ENCODE results near the gene RABEP2. TPM values are rescaled to one million over a fixed set of nuclear protein-coding genes. Genes with fewer than 3 reads are reported as not detected.
"Not testable (repeated sequence)": the region's sequence is repeated elsewhere in the genome, so short reads cannot be mapped to it uniquely, and the experiment has no call there.

RABEP2 gene, protein sequence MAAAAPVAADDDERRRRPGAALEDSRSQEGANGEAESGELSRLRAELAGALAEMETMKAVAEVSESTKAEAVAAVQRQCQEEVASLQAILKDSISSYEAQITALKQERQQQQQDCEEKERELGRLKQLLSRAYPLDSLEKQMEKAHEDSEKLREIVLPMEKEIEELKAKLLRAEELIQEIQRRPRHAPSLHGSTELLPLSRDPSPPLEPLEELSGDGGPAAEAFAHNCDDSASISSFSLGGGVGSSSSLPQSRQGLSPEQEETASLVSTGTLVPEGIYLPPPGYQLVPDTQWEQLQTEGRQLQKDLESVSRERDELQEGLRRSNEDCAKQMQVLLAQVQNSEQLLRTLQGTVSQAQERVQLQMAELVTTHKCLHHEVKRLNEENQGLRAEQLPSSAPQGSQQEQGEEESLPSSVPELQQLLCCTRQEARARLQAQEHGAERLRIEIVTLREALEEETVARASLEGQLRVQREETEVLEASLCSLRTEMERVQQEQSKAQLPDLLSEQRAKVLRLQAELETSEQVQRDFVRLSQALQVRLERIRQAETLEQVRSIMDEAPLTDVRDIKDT
- 51.7 TPM for total RNA-seq

DNA sequence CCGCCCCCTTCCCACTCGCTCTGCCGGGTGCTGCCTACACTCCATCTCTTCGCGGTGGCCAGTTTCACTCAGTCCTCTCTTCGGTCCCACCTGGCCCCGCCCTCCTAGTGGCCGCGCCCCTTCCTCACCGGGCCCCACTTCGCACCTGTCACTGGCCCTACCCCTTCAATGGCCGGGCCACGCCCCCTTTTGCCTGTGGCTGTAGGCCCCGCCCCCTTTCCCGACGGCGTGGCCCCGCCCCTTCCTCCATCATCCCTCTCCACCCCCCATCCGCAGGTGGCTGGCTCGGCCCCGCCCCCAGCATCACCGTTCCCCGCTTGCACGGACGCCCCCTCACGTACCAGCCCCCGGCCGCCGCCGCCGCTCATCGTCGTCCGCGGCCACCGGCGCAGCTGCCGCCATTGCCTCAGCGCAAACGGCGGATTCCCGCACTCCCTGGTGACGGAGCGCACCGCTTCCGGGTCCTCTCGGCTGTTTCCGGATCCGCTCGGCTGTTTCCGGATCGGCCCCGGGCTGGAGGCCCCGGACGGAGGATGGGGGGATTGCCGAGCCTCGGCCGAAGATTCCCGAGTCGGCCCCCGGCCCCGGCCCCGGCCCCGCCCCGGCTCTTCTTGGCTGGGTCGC is at the start of gene RABEP2:
RABEP2 (minus strand) TSS at position 477 of the 624 bp plus-strand sequence; CDS start at position 402, 75 bp downstream.
- DNase-seq (ENCODE audit: low read depth in 2 of 3, low spot score in 2 of 3), result peak; percentile 89 to 95 (median 92)

DNA sequence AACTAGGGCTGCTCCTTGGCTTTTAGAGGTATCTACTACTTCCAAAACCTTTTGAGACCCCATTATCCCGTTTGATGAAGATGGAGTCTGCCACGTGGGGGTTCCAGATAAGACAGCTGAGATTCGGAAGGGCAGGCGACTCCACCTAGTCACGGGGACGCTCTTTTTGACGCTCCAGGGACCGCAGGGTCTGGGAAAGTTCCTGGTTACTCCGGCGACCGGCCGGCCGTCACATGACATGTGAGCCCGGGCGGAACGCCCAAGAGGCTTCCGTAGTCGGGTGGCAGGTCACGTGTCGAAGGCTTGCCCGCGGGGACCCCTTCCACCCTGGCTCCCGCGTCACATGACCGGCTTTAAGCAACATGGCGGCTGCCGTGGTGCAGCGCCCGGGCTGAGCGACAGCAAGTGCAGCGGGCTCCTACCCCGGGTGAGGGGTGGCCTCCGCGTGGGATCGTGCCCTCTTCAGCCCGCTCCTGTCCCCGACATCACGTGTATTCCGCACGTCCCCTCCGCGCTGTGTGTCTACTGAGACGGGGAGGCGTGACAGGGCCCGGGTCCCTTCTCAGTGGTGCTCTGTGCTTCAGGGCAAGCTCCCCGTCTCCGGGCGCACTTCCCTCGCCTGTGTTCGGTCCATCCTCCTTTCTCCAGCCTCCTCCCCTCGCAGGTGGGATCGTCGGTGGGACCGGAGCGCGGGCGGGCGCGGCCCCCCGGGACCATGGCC is 49.6 kb upstream of the RABEP2 start, which contains the start of gene SPNS1:
SPNS1 (plus strand) TSS at position 342 of the 721 bp plus-strand sequence; CDS start at position 716, 374 bp downstream.
- peak; percentile 79 to 96 (median 95) for DNase-seq (ENCODE audit: low read depth in 2 of 3, low spot score in 2 of 3)

DNA sequence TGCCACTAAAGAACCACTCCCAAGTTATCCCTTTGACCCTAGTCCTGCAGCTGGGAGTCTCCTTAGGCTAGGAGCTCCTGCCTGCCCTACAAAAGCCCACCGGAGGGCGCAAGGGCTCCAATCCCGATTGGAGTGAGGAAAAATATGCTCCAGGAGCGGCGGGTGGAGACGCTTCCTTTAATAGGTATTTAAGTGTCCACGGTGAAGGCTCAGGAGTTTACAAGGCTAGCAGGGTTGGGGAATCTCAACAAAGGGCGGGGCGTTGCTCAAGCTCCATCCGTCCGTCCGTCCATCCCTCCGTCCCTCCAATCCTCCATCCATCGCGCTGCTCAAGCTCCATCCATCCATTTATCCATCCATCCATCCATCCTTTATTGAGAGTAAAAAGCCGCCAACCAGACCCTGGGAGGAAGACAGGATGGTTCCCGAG is 49.0 kb upstream of the RABEP2 start:
- peak in 2 of 3 donors; percentile 22 to 26 for DNase-seq (ENCODE audit: low read depth in 2 of 3, low spot score in 2 of 3)

DNA sequence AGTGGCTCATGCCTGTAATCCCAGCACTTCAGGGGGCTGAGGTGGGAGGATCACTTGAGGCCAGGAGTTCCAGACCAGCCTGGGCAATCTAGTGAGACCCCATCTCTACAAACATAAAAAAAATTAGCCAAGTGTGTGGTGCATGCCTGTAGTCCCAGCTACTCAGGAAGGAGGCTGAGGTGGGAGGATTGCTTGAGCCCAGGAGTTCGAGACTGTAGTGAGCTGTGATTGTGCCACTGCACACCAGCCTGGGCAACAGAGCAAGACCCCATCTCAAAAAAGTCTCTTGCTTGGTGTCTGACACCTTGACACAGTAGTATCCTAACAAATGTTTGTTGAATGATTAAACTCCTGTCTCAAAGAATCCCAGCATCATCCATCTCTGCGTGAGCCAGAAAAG is 44.7 kb upstream of the RABEP2 start:
- DNase-seq (ENCODE audit: low read depth in 2 of 3, low spot score in 2 of 3), result not testable (repeated sequence)

DNA sequence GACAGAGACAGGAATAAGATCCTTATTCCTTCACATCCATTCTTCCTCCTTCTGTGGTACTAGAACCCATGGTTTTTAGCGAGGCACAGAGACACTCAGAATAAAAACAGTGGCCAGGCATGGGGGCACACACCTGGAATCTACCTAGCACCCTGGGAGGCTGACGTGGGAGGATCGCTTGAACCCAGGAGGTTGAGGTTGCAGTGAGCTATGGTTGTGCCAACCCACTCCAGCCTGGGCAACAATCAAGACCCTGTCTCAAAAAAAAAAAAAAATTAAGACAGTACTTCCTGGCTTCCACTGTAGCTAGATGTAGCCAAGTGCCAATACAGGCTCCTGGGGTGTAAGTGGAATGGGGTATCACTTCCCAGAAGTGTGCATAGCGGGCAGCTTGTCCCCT is 42.1 kb upstream of the RABEP2 start:
- DNase-seq (ENCODE audit: low read depth in 2 of 3, low spot score in 2 of 3), result no peak

DNA sequence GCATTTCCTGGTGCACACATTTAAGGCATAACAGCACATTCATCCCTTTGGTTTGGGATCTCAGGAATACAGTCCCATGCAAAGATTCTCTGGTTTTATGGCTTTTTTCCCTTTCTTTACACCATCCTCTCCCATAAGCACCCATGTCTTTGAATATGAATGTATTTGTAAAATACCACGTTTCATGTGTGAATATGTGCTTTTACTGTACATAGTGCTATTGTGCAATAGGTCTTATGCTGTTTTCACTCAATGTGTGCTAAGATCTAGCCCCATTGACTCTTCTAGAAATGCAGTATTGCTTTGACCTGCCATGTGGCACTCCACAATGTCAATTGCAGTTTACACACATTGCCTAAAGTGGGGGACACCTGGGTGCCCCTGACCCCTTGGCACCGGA is 39.5 kb upstream of the RABEP2 start:
- no peak for DNase-seq (ENCODE audit: low read depth in 2 of 3, low spot score in 2 of 3)

DNA sequence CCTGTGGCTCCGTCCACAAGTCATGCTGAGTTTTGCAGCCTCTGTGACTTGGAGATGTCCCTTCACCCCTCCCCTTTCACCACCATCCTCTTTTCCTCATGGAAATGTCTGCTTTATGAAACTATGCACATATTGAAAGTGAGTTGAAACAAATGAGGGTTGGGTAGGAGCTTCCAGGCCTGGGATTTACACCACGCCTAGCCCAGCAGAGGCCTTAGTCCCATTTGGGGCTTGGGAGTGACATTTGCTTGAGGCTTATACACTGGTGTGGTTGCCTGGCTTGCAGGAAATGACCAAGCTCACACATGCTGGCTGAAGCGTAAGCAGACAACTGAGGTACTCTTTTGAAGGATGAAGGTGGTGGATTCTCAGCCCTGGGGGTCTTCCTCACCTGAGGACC is 39.0 kb upstream of the RABEP2 start:
- DNase-seq (ENCODE audit: low read depth in 2 of 3, low spot score in 2 of 3), result no peak

DNA sequence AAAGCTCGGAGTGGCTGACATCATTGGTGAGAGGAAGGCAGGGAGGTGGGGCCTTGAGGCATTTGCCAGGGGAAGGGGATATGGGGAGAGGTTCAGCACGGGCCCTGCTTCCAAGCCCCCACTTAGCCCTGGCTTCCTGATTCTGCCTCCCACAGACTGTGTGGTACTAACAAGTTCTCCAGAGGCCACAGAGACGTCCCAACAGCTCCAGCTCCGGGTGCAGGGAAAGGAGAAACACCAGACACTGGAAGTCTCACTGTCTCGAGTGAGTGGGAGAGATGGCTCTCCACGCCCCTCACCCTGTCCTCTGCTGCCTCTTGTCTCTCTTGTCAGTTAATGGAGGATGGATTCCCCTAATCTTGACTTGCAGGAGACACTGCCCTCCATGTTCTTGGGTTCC is 33.8 kb upstream of the RABEP2 start:
- no peak for DNase-seq (ENCODE audit: low read depth in 2 of 3, low spot score in 2 of 3)

DNA sequence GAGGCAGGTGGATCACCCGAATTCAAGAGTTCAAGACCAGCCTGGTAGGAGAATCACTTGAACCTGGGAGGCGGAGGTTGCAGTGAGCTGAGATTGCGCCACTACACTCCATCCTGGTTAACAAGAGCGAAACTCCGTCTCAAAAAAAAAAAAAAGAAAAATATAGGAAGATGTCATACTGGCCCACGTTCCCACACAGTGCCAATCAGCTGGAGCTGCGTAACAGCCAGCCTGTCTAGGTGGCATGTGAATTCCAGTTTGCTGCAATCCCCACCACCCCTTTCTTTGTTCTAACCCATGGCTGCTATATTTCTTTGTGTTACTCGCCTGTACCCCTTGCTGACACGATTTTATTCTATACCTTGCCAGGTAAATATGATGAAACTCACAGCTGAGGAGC is 33.2 kb upstream of the RABEP2 start:
- no peak for DNase-seq (ENCODE audit: low read depth in 2 of 3, low spot score in 2 of 3)

DNA sequence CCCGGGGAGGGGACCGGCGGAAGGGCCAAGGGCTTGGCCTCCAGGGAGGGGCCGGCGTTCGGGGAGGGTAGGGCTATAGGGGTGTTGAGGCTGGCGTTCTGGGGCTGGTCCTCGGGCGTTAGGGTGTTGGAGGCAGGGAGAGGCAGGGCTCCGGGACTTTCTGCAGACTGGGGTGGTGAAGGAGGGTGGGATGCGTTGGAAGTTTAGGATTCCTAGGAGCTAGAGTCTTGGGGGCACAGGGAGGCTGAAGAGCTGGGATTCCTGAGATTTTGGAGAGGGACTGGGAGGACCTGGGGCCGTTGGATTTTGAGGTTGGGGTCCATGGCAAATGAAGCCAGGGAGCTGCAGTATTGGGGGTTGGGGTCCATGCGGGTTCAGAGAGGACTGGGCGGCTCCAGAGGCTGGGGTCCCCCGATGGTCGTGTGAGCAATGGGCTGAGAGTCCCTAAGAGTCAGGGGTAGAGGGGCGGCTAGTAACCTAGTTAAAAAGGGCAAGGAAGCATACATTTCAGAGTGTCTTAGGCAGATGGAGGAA is 26.4 kb upstream of the RABEP2 start:
- no peak for DNase-seq (ENCODE audit: low read depth in 2 of 3, low spot score in 2 of 3)

DNA sequence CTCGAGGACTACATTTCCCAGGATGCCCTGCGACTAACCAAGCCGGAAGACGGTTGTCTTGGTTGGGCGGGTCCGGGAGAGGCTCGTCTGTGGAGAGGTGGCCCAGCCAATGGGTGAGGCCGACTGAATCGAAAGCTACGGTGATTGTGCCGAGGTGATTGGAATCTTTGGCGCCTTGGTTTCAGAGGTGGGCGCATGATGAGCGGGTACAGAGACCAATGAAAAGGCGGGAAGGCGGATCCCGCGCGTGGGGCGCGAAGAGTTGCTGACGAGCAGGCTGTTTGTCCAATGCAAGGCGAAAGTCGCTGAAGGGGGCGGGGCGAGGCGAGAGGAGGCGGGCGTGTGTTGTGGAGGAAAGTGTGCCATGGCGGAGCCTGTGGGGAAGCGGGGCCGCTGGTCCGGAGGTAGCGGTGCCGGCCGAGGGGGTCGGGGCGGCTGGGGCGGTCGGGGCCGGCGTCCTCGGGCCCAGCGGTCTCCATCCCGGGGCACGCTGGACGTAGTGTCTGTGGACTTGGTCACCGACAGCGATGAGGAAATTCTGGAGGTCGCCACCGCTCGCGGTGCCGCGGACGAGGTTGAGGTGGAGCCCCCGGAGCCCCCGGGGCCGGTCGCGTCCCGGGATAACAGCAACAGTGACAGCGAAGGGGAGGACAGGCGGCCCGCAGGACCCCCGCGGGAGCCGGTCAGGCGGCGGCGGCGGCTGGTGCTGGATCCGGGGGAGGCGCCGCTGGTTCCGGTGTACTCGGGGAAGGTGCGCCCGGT is 25.8 kb upstream of the RABEP2 start, which contains the start of gene NFATC2IP:
NFATC2IP (plus strand) TSS at position 290 of the 762 bp plus-strand sequence; CDS start at position 365, 75 bp downstream.
- peak; percentile 97 to 100 (median 100) for DNase-seq (ENCODE audit: low read depth in 2 of 3, low spot score in 2 of 3)

DNA sequence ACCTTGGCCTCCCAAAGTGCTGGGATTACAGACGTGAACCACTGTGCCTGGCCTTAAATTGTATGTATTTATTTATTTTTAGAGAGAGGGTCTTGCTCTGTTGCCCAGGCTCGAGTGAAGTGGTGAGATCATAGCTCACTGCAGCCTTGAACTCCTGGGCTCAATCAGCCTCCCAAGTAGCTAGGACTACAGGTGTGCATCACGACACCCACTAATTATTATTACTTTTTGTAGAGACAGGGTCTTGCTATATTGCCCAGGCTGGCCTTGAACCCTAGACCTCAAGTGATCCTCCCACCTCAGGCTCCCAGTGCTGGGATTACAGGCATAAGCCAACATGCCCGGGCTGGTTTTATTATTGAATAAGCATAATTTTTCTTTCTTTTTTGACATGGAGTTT is 21.6 kb upstream of the RABEP2 start:
- no peak for DNase-seq (ENCODE audit: low read depth in 2 of 3, low spot score in 2 of 3)

DNA sequence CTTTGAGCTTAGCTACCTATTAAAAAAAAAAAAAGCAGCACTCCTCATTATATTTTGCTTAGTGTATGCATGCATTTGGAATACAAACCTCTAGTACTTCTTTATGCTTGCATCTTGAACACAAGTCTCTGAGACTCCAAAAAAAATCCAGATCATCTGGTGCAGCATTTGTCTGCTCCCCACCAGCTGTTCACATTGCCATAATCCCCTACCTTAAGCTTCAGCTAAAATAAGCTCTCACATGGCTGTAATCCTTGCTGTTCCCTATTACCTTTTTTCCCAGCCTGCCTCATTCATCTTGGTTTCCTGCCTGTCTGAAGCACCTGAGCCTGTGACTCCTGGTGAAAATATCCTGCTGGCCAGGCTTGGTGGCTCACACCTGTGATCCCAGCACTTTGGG is 18.2 kb upstream of the RABEP2 start:
- no peak for DNase-seq (ENCODE audit: low read depth in 2 of 3, low spot score in 2 of 3)

DNA sequence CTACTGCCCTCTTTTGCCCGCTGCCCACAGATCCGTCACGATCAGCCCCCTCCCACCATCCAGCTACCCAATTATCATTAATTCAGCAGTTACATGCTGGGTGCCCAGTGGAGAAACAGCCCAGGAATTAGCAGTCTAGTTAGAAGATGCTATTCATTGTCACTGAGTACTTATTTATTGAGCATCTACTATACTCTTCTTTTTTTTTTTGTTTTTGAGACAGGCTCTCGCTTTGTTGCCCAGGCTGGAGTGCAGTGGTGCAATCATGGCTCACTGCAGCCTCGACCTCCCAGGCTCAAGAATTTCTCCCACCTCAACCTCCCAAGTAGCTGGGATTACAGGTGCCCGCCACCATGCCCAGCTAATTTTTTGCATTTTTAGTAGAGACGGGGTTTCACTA is 14.8 kb upstream of the RABEP2 start:
- not testable (repeated sequence) for DNase-seq (ENCODE audit: low read depth in 2 of 3, low spot score in 2 of 3)

DNA sequence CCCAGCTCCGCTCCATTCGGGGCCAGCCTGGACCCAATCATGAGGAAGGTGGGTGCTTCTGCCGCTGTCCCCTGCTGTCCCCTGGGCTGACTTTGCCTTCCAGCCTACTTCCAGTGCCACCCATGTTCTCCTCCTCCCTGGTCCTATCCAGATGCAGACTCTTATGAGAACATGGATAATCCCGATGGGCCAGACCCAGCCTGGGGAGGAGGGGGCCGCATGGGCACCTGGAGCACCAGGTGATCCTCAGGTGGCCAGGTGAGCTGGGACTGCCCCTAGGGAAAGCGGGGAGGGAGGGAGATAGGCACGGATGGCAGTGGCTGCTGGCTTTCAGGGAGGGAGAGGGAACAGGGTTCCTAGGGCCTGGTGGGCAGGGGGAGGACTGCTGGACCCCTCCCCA is 13.7 kb upstream of the RABEP2 start:
- no peak for DNase-seq (ENCODE audit: low read depth in 2 of 3, low spot score in 2 of 3)

DNA sequence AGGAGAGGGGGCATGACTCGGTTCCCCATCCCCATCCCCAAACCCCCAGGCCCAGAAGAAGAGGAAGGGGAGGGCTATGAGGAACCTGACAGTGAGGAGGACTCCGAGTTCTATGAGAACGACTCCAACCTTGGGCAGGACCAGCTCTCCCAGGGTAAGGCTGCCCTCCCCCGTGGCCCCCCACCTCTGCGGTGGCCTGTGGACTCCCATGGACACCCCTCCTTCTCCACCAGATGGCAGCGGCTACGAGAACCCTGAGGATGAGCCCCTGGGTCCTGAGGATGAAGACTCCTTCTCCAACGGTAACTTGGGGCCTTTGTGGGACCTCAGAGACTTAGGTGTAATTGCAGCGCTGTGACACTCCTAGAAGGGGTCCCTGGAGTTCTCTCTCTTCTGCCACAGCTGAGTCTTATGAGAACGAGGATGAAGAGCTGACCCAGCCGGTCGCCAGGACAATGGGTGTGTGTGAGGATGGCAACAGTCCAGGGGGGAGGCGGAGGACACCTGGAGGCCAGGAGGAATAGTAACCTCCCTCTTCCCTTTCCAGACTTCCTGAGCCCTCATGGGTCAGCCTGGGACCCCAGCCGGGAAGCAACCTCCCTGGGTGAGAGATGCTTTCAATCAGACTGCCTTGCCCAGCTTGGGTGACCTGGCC is 12.3 kb upstream of the RABEP2 start:
- DNase-seq (ENCODE audit: low read depth in 2 of 3, low spot score in 2 of 3), result peak in 1 of 3 donors; percentile 30

DNA sequence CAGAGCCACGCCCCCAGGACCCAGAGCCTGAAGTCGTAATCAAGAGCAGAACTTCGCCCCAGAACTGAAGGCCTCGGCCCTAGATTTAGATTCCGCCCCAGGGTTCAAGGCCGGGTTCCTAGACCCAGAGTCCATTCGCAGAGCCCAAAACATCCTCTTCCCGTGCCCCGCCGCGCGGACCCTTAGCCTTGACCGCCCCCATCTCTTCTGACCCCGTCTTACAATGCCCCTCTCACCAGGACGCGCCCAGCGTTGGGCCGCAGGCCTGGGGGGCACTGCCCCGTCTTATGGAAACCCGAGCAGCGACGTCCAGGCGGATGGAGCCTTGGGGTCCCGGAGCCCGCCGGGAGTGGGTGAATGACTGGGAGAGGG is 11.7 kb upstream of the RABEP2 start:
- DNase-seq (ENCODE audit: low read depth in 2 of 3, low spot score in 2 of 3), result no peak

DNA sequence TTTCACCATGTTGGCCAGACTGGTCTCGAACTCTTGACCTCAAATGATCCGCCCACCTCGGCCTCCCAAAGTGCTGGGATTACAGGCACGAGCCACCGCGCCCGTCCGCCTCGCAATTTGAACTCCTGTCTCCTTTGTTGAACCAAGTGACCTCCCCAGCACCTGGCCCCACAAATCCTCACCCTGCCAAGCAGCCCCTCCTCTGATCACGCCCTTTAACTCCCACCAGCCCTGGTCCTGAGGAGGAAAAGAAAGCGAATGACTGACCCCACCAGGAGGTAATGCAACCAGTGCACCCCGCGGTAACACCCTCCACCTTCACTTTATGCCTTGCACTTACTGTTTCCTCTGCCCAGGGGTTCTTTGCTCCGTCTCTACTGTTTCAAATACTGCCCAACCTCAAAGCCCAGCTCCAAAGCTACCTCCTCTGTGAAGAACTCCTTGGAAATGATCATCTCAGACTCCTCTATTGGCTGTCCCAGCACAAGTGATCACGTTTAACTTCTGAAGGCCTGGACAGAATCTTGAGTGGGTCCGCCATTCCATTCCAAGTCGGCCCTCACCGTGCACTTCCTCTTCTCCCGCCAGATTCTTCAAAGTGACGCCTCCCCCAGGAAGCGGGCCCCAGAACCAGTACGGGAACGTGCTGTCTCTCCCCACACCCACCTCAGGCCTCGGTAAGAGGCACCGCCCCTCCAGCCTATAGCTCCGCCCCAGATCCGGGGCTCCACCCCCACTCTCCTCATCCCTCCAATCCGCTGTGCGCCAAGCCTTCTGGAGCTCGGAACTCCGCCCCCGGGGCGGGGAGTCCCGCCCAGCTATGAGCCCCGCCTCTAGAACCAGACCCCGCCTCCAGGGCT is 11.1 kb upstream of the RABEP2 start:
- DNase-seq (ENCODE audit: low read depth in 2 of 3, low spot score in 2 of 3), result peak; percentile 71 to 95 (median 95)
